Measurements from ENCODE around the gene RRAGA. TPM values are rescaled to one million over a fixed set of nuclear protein-coding genes. Genes with fewer than 3 reads are reported as not detected.

RRAGA gene
- total and polyA plus RNA-seq, 9 of the 15 experiments (the other 6 are each of a cell fraction or from before 2014, with no cell fraction given): 6.0 to 44.7 (median 18.8) TPM

- no peaks in the 10 kb centered on the region for H3K79me2 ChIP-seq (ENCODE audit: control insufficient read depth, insufficient read depth, low read length)
- no peak overlapping the region for H2AFZ ChIP-seq (ENCODE audit: low read depth, low read length)
- in situ Hi-C loops (cut with MboI) (loop anchor here (10.0 kb wide), 1 partner anchor 424 kb away; no protein-coding TSS in a partner anchor), intact Hi-C loops (cut with micrococcal nuclease) (no loop called here)
- H3K27ac ChIP-seq (ENCODE audit: extremely low read depth, low read depth, low read length): no peak overlapping the region
- H3K9me1 ChIP-seq (ENCODE audit: control insufficient read depth, insufficient read depth, low read length): no peaks in the 10 kb centered on the region
- 0% methylated on average over 1 of the region's 1 CpG for WGBS (ENCODE audit: insufficient coverage, low coverage, missing lambda C conversion rate)
- no peak for TF ChIP-seq CREM (IDR thresholded peaks at IDR 0.05; ENCODE audit: low read depth)
- TF ChIP-seq ELF2 (CRISPR knock-in tag; IDR thresholded peaks at IDR 0.05): no peak
- TF ChIP-seq ZNF212 (CRISPR knock-in tag; IDR thresholded peaks at IDR 0.05): no peak
- ATAC-seq: no peak
- ChIA-PET CTCF (ENCODE audit: low intra/inter-chr PET ratio) (no interaction called here), POLR2A (interaction anchor here (0.5 kb wide), 1 partner anchor 750 kb away, joined by 3 read pairs; no protein-coding TSS in a partner anchor)
- H3K4me1 ChIP-seq (replicated peaks in 1 of 2; ENCODE audit: control insufficient read depth in 2 of 2, insufficient read depth in 2 of 2, low read length in 2 of 2): peaks cover 0 to 7% of the 10 kb centered on the region in 2 experiments; a peak in 2 of 5 replicates
- H4K20me1 ChIP-seq (replicated peaks; ENCODE audit: control insufficient read depth, insufficient read depth, low read length): no peaks in the 10 kb centered on the region
- no peak overlapping the region for H3K9ac ChIP-seq (ENCODE audit: insufficient read depth in 1 of 2, low read depth in 2 of 2, low read length in 2 of 2)
- no peaks in the 10 kb centered on the region for H3K36me3 ChIP-seq (ENCODE audit: control insufficient read depth, insufficient read depth, low read length)
- BruUV-seq (replicated peaks): no TSS peak
- H3K4me2 ChIP-seq (ENCODE audit: insufficient read depth, low read length): no peak overlapping the region
- peaks cover 0 to 14% of the 10 kb centered on the region in 2 experiments; a peak in 2 of 5 replicates for H3K27me3 ChIP-seq (ENCODE audit: control insufficient read depth in 2 of 2, insufficient read depth in 2 of 2, low read length in 2 of 2)
- H3K9me3 ChIP-seq (replicated peaks; ENCODE audit: control insufficient read depth, insufficient read depth, low read depth, low read length): no peaks in the 10 kb centered on the region
- DNase-seq (ENCODE audit: extremely low read depth in 1 of 4, low spot score in 3 of 4): no peak
- FAIRE-seq: no peak
- no peak overlapping the region for H3K4me3 ChIP-seq
These were observed 18.3 kb upstream of the RRAGA start for GRCh38 chr9:19030899-19031298.

- Histone ChIP-seq H3K27me3 (ENCODE audit: control insufficient read depth in 2 of 2, insufficient read depth in 2 of 2, low read length in 2 of 2) (peaks cover 0 to 6% of the 10 kb centered on the region in 2 experiments; a peak in 2 of 5 replicates), H3K79me2 (ENCODE audit: control insufficient read depth, insufficient read depth, low read length) (no peaks in the 10 kb centered on the region), H3K4me1 (replicated peaks in 1 of 2; ENCODE audit: control insufficient read depth in 2 of 2, insufficient read depth in 2 of 2, low read length in 2 of 2) (peaks cover 0 to 7% of the 10 kb centered on the region in 2 experiments; a peak in 2 of 5 replicates), H3K9ac (ENCODE audit: insufficient read depth in 1 of 2, low read depth in 2 of 2, low read length in 2 of 2) (peak overlapping the region in 1 of 2 experiments; percentile 74; a peak in 2 of 4 replicates), H3K9me1 (ENCODE audit: control insufficient read depth, insufficient read depth, low read length) (no peaks in the 10 kb centered on the region), H3K27ac (ENCODE audit: extremely low read depth, low read depth, low read length) (no peak overlapping the region), H2AFZ (ENCODE audit: low read depth, low read length) (0 out of 2 replicates have a peak overlapping the region, but pooled peaks have one; percentile 63), H3K9me3 (replicated peaks; ENCODE audit: control insufficient read depth, insufficient read depth, low read depth, low read length) (no peaks in the 10 kb centered on the region), H3K4me2 (ENCODE audit: insufficient read depth, low read length) (peak overlapping the region; percentile 49; the same call in 1 of the 2 replicates), H3K4me3 (no peak overlapping the region), H4K20me1 (replicated peaks; ENCODE audit: control insufficient read depth, insufficient read depth, low read length) (no peaks in the 10 kb centered on the region), H3K36me3 (ENCODE audit: control insufficient read depth, insufficient read depth, low read length) (no peaks in the 10 kb centered on the region)
- in situ Hi-C loops (cut with MboI) (loop anchor here (10.0 kb wide), 1 partner anchor 422 kb away; no protein-coding TSS in a partner anchor), intact Hi-C loops (cut with micrococcal nuclease) (no loop called here)
- ATAC-seq (peak; percentile 54), DNase-seq (ENCODE audit: extremely low read depth in 1 of 4, low spot score in 3 of 4) (no peak), FAIRE-seq (no peak)
- BruUV-seq (replicated peaks): no TSS peak
- WGBS (ENCODE audit: insufficient coverage, low coverage, missing lambda C conversion rate): under 1% methylated on average over 14 of the region's 14 CpGs
- CTCF ChIA-PET (ENCODE audit: low intra/inter-chr PET ratio): no interaction called here
- POLR2A ChIA-PET: no interaction called here
- TF ChIP-seq CREM (IDR thresholded peaks at IDR 0.05; ENCODE audit: low read depth) (0 out of 2 replicates have a peak, but pooled peaks have one; percentile 9), ZNF224 (CRISPR knock-in tag; IDR thresholded peaks at IDR 0.05) (no peak), NRF1 (conservative IDR thresholded peaks at IDR 0.05 in 1 of 2, IDR thresholded peaks at IDR 0.05 in 1 of 2) (peak in 1 of 2 experiments; percentile 46; a peak in 2 of 4 replicates), RBM14 (IDR thresholded peaks at IDR 0.05; ENCODE audit: borderline replicate concordance, insufficient read depth, low read depth, low read length) (no peak)
These were observed 16.8 kb upstream of the RRAGA start for GRCh38 chr9:19032406-19032805.
